ENCODE data around the gene RNF207.

Gene RNF207

GRCh38 chr1:6247651-6248050 lies 41.7 kb downstream of the RNF207 start:
- H3K4me3 ChIP-seq (ENCODE audit: low read depth, low read length): no peak overlapping the region

- no peak overlapping the region for H3K4me3 ChIP-seq (ENCODE audit: low read depth, low read length)
Observed at GRCh38 chr1:6248161-6248776, 42.4 kb downstream of the RNF207 start.

DNA sequence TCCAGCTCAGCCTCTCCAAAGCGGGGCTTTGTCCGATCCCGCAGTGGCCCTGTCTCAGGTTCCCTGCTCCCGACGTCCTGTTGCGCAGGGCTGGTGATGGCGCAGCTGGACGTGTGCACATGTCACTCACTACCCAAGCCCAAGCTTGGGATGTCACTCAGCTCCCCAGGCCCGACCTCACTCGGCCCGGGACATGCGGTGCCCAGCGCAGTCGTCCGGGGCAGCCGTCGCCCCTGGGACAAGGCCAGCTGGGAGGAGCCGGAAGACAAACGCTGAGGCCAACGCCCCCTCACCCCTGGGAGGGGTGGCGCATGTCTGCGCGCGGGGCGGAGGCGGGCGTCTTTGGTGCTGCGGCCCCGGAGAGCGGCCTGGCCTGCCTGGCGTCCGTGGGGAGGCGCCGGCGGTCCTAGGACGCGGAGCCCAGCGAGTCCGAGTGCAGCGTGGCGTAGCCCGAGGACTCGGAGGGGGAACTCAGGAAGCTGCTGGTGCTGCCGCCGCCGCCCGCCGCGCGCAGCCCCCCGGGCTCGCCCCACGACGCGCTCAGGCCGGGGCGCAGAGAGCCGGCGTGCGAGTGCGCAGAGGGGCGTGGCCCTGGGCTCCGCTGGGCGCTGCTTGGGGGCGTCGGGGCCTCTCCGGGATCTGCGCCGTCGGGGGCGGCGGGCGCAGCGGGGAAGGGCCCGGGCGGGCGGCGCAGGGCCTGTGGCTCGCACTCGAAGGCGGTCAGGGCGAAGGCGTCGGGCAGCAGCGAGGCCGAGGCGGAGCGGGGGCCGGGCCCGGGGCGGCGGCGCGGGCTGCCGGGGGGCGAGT lies 43.2 kb downstream of the RNF207 start:
- peak overlapping the region; percentile 13 for H3K4me3 ChIP-seq (ENCODE audit: low read depth, low read length)

- H3K4me3 ChIP-seq (ENCODE audit: low read depth, low read length): no peak overlapping the region
Observed at GRCh38 chr1:6249739-6250689, 44.1 kb downstream of the RNF207 start.

DNA sequence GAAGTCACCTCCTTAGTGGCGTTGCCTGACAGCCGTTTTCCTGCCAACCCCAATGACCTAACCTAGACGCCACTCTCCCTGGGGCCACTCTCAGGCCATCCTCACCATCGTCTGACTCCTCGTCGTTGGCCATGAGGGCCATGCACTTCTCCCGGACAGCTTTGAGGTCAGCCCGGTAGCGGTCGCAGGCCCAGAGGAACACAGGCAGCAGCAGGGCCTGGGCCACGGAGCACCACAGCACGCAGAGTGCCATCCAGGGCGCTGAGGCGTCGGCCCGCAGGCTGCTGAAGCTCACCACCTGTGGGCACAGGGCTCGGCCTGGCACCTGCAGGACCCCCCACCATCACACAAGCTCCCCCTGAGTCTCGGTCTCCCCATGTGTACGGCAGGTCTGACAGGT lies 45.3 kb downstream of the RNF207 start:
- H3K4me3 ChIP-seq (ENCODE audit: low read depth, low read length): no peak overlapping the region

- H3K4me3 ChIP-seq (ENCODE audit: low read depth, low read length): no peak overlapping the region
Observed at GRCh38 chr1:6251681-6252373, 45.9 kb downstream of the RNF207 start.

DNA sequence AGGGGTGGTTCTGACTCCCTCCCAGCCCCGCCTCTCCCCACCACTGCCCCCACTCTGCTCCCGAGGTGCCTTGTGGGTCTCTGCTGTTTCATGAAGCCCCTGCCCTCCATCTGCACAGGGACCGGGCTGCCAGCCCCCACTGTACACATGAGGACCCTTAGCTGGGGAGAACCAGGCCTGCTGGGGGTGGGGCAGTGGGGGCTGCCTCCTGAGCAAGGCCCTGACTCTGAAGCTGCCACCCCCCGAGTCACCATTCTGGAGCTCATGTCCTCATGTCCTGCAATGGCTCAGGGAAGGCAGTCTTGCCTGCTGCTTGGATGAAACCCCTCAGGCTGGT lies 46.4 kb downstream of the RNF207 start:
- H3K4me3 ChIP-seq (ENCODE audit: low read depth, low read length): no peak overlapping the region

DNA sequence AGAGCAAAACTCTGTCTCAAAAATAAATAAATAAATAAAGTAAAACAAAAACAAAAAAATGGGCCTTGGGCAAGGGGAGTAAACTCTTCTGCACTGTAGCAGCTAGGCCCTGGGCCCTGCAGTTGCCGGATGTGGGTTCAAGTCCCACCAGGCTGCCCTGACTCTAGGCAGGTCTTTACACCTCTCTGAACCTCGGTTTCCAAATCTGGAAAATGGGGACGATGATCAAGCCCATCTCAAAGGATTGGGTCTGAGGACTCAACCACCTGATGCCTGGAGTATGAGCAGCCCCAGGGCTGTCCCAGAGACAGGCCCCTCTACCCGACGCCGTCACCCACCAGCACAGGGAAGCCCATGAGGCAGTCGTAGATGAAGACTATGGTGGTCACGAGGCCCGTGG lies 47.5 kb downstream of the RNF207 start:
- no peak overlapping the region for H3K4me3 ChIP-seq (ENCODE audit: low read depth, low read length)

DNA sequence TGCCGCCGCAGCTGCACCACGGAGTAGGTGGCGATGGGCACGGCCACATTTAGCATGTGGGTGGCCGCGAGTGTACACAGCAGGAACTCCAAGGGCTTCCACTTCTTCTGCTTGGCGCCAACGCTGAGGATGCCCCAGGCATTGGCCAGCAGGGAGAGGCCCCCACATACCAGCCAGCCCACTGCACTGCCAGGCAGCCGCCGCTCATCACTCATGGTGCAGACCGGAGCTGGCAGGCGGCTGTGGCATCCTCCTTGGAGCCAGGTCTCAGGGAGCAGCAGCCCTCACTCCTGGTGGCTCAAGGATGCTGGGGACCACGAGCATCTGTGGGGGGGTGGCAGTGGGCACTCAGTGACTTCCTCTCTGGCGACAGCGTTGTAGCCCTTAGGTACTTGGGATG lies 48.8 kb downstream of the RNF207 start:
- no peak overlapping the region for H3K4me3 ChIP-seq (ENCODE audit: low read depth, low read length)

DNA sequence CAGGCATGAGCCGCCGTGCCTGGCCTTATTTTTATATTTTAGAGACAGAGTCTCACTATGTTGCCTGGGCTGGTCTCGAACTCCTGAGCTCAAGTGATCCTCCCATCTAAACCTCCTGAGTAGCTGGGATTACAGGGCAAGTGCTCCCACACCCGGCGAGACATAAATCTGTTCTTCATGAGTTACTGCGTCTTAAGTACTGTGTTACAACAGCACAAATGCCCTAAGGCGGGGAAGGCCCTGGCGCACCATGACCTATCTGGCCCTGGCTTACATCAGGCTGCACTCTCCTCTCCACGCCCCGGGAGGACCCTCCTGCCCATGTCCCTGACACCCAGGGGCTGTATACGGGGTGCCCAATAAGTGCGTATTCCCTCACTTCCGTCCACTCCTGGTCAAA lies 50.7 kb downstream of the RNF207 start:
- no peak overlapping the region for H3K4me3 ChIP-seq (ENCODE audit: low read depth, low read length)

DNA sequence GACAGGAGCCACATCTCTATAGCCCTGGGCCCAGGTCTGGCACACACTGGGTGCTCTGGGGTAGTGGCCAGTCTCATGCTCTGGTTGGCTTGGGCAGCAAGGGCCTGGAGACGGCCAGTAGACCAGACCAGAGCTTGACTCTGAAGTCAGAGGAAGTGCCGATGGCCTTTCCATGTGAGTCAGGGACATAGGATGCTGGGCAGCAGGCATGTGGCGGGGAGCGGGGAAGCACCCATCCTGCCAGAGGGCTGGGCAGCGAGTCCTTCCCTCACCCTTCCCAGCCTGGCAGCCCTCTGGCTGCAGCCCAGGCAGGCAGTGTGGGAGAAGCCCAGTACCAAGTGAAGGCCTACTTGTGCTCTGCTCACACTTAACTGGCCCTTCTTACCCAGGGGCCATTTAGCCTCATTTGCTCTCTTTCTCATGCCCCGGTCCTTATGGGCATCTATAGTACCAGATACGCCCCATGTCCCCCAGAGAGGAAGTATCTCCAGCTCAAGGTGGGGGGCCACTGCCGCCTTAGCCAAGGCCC lies 51.7 kb downstream of the RNF207 start:
- no peak overlapping the region for H3K4me3 ChIP-seq (ENCODE audit: low read depth, low read length)

DNA sequence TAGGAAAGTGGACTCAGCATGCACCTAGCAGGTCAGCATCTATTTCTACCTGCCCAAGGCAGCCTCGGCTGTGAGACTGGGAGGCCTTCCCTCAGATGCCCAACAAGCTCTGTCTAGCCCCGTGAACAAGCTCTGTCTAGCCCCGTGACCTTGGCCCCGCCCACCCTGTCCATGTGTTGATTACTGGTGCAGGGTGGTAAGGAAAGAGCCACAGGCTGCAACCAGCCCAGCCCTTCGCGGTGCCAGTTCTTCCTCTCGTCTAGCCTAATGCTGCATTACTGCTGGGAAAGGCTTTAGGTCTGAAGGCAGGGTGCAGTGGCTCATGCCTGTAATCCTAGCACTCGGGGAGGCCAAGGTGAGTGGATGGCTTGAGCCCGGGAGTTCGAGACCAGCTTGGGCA lies 52.8 kb downstream of the RNF207 start:
- H3K4me3 ChIP-seq (ENCODE audit: low read depth, low read length): no peak overlapping the region

GRCh38 chr1:6259491-6260362 lies 53.8 kb downstream of the RNF207 start:
- peak overlapping the region; percentile 13 for H3K4me3 ChIP-seq (ENCODE audit: low read depth, low read length)

GRCh38 chr1:6260433-6260934 lies 54.6 kb downstream of the RNF207 start:
- peak overlapping the region; percentile 37 for H3K4me3 ChIP-seq (ENCODE audit: low read depth, low read length)

- peak within 1 kb of the TSS; percentile 37 for H3K4me3 ChIP-seq (ENCODE audit: low read depth, low read length)
Observed at GRCh38 chr1:6260961-6261614, 55.2 kb downstream of the RNF207 start, which contains the start of gene GPR153. GPR153 (minus strand) TSS chr1:6261098; CDS start chr1:6254905, 6,193 bp downstream.

DNA sequence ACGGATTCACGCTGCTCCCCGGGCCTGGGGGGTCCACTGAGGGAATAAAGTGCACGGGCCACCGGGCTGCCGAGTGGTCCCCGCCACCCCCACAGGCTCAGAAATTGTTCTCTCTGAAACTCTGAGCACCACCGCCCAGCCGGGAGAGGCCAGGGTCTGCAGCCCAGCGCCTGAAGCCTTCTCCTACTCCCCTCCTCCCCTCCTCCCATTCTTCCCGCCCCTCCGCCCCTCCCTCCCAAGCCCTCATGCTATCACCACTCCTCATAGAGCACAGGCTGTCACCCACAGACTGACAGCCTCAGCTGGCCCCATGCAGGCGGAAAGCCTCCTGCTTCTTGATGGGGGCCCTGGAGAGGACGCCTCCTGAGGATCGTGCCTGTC lies 55.7 kb downstream of the RNF207 start:
- H3K4me3 ChIP-seq (ENCODE audit: low read depth, low read length): no peak overlapping the region

DNA sequence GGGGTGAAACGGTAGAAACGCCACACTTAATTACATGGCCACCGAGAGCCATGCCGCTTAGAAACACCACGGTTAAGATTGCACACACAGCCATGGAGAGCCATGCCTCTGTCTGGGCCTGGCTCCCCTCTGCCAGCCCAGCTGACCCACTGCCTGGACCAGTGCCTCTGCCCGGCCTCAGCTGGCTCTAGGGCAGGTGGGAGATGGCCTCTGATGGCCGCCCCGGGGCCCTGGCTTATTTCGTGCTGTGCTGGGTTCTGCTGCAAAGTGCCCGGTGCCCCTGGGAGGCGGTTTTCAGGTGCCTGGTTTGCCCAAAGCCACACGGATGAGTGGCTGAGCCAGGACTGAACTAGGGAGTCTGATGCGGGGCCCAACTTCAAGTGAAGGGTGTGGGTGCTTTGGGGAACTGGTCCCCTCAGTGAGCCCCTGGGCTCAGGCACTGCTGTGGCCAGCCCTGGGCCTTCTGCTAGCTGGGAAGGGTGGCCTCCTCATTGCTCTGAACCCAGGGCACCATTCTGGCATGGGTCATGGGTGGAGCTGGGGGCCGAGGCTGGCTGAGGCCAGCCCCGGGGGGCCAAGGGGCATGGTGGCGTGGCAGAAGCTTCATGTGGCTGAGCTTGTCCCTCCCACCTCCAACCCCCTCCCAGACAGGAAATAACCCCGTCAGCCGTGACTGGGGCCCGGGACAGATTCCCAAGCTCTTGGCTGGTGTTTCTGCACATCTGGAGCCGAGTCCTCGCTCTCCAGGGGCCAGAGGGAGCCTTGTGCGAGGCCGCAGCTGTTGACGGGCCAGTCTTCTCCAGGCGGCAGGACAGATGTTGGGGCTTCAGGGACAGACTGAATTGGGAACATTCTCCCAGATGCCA lies 56.9 kb downstream of the RNF207 start:
- H3K4me3 ChIP-seq (ENCODE audit: low read depth, low read length): no peak overlapping the region

GRCh38 chr1:6263716-6264115 lies 57.8 kb downstream of the RNF207 start:
- no peak overlapping the region for H3K4me3 ChIP-seq (ENCODE audit: low read depth, low read length)
